ENCODE data around the gene SUN2. TPM values are rescaled to one million over a fixed set of nuclear protein-coding genes. Genes with fewer than 3 reads are reported as not detected.

SUN2 gene
- total and polyA plus RNA-seq, 2 of the 8 experiments (the other 6 are each of a cell fraction or from before 2014, with no cell fraction given) = 5.1 to 10.5 TPM

- 91% methylated on average over 9 of the region's 9 CpGs; no CpG with 5 or more reads in 1 of the 2 experiments for WGBS, 2 experiments (ENCODE audit: extremely low coverage in 1 of 2, insufficient coverage in 1 of 2, insufficient read length in 1 of 2, insufficient replicate concordance in 2 of 2, low coverage in 1 of 2, low lambda C conversion rate in 2 of 2, missing lambda C conversion rate in 1 of 2)
- H2BK15ac ChIP-seq (ENCODE audit: low read length) = no peak overlapping the region
- H3K36me3 ChIP-seq (ENCODE audit: control insufficient read depth in 2 of 4, insufficient read depth in 4 of 4, low read length in 3 of 4) = peaks cover 15 to 49% (median 27%) of the 10 kb centered on the region in 4 experiments
- no peak overlapping the region for H2BK120ac ChIP-seq (replicated peaks; ENCODE audit: low read depth, low read length)
- H3K56ac ChIP-seq (replicated peaks; ENCODE audit: insufficient read length, low read depth, low read length) = no peak overlapping the region
- H2AK5ac ChIP-seq (ENCODE audit: low read depth, low read length) = no peak overlapping the region
- H3K23me2 ChIP-seq (ENCODE audit: low read depth, low read length) = peaks cover 6% of the 10 kb centered on the region
- FAIRE-seq (no peak), DNase-seq (ENCODE audit: low read depth in 1 of 2, low spot score in 2 of 2) (no peak)
- H3K4me2 ChIP-seq (ENCODE audit: insufficient read depth in 1 of 2, low read depth in 2 of 2, low read length in 2 of 2) = no peak overlapping the region
- peaks cover 4% of the 10 kb centered on the region; the same call in 1 of the 2 replicates for H3K79me1 ChIP-seq (ENCODE audit: low read depth, low read length)
- H2BK12ac ChIP-seq (ENCODE audit: low read depth, low read length) = no peak overlapping the region
- peaks cover 7 to 12% of the 10 kb centered on the region in 2 experiments; a peak in 3 of 4 replicates for H3K79me2 ChIP-seq (ENCODE audit: control insufficient read depth in 1 of 2, insufficient read depth in 2 of 2, low read length in 2 of 2)
- no peak overlapping the region for H3K9ac ChIP-seq (replicated peaks in 1 of 4; ENCODE audit: extremely low read depth in 1 of 4, low read depth in 3 of 4, low read length in 3 of 4)
- ChIA-PET POLR2A (ENCODE audit: partially characterized antibody) (interaction anchor here (0.7 to 8.6 kb wide), 5 partner anchors 13 to 271 kb away, joined by 3 to 123 read pairs (median 3); partner anchors contain the start of gene JOSD1), CTCF (ENCODE audit: partially characterized antibody) (no interaction called here)
- H3K9me3 ChIP-seq (ENCODE audit: insufficient read depth in 2 of 2, low read depth in 1 of 2, low read length in 1 of 2) = peaks cover 5 to 8% of the 10 kb centered on the region in 2 experiments; a peak in 3 of 4 replicates
- no peak overlapping the region for H3K18ac ChIP-seq (ENCODE audit: extremely low read depth, low read length)
- H3K23ac ChIP-seq (ENCODE audit: insufficient read length) = no peak overlapping the region
- H3K27me3 ChIP-seq (replicated peaks in 1 of 4; ENCODE audit: control insufficient read depth in 3 of 4, extremely low read depth in 1 of 4, insufficient read depth in 3 of 4, low read length in 3 of 4) = no peaks in the 10 kb centered on the region
- no peak overlapping the region for H2AFZ ChIP-seq (ENCODE audit: low read length)
- H2BK5ac ChIP-seq (ENCODE audit: low read depth, low read length) = no peak overlapping the region
- peaks cover 6 to 7% of the 10 kb centered on the region in 2 experiments for H4K20me1 ChIP-seq (replicated peaks in 1 of 2; ENCODE audit: control insufficient read depth in 1 of 2, insufficient read depth in 2 of 2, low read length in 2 of 2)
- H3K14ac ChIP-seq (ENCODE audit: insufficient read length) = no peak overlapping the region
- no peak overlapping the region for H4K8ac ChIP-seq (ENCODE audit: extremely low read depth, insufficient read depth, low read length)
- TF ChIP-seq TBP (IDR thresholded peaks at IDR 0.05; ENCODE audit: low read depth, low read length) (no peak), POLR2AphosphoS5 (IDR thresholded peaks at IDR 0.05; ENCODE audit: low read depth, low read length) (peak; percentile 45; the same call in 1 of the 2 replicates)
- no peak overlapping the region for H3K27ac ChIP-seq (ENCODE audit: low read depth, low read length)
- no peak overlapping the region for H3K4me3 ChIP-seq (ENCODE audit: extremely low read depth in 1 of 4, insufficient read depth in 2 of 4, low read depth in 3 of 4, low read length in 4 of 4)
- H4K91ac ChIP-seq (replicated peaks; ENCODE audit: insufficient read length, low read length) = no peak overlapping the region
- H2BK20ac ChIP-seq (ENCODE audit: low read length) = no peak overlapping the region
- H3K4ac ChIP-seq (replicated peaks; ENCODE audit: insufficient read length, low read depth, low read length) = no peak overlapping the region
- H4K5ac ChIP-seq (ENCODE audit: insufficient read length, low read depth, low read length) = no peak overlapping the region
- peaks cover 0 to 3% (median 1%) of the 10 kb centered on the region in 4 experiments; a peak in 3 of 7 replicates for H3K4me1 ChIP-seq (replicated peaks in 1 of 4; ENCODE audit: control insufficient read depth in 3 of 4, insufficient read depth in 4 of 4, low read length in 3 of 4)
Observed at GRCh38 chr22:38684895-38685294, 70.9 kb downstream of the SUN2 start.

Small RNAs within 50 kb of the gene (small RNA-seq; reads per million reads assigned to genes)
- not detected for gene AL021707.8 (ENCODE audit: insufficient read depth)

Other genes starting within 250 kb of the SUN2 start
- 441 and 448 TPM in 2 replicates for gene DDX17, start 249.7 kb downstream of the SUN2 start, total RNA-seq (2021; fragmentation: NEBNext Ultra II Directional; extraction: Animal tissue kit (Norgen Biotek cat#: 25700))
- gene DDX17, start 249.7 kb downstream of the SUN2 start, polyA plus RNA-seq (2011; rRNA removed) = 437 and 698 TPM in 2 replicates
- gene DMC1, start 185.8 kb downstream of the SUN2 start, total RNA-seq (2021; fragmentation: NEBNext Ultra II Directional; extraction: Animal tissue kit (Norgen Biotek cat#: 25700)) = 7.1 and 7.2 TPM in 2 replicates
- gene DMC1, start 185.8 kb downstream of the SUN2 start, polyA plus RNA-seq (2011; rRNA removed) = 3.8 and 20.2 TPM in 2 replicates
- gene FAM227A, start 99.6 kb downstream of the SUN2 start, total RNA-seq (2021; fragmentation: NEBNext Ultra II Directional; extraction: Animal tissue kit (Norgen Biotek cat#: 25700)) = 3.8 and 3.9 TPM in 2 replicates
- gene FAM227A, start 99.6 kb downstream of the SUN2 start, polyA plus RNA-seq (2011; rRNA removed) = 2.1 TPM in 2 replicates
- 23.2 and 24.4 TPM in 2 replicates for gene CBY1, start 99.4 kb downstream of the SUN2 start, total RNA-seq (2021; fragmentation: NEBNext Ultra II Directional; extraction: Animal tissue kit (Norgen Biotek cat#: 25700))
- gene CBY1, start 99.4 kb downstream of the SUN2 start, polyA plus RNA-seq (2011; rRNA removed) = 28.5 and 30.2 TPM in 2 replicates
- 125 and 138 TPM in 2 replicates for gene TOMM22, start 74.0 kb downstream of the SUN2 start, total RNA-seq (2021; fragmentation: NEBNext Ultra II Directional; extraction: Animal tissue kit (Norgen Biotek cat#: 25700))
- 47.8 and 84.0 TPM in 2 replicates for gene TOMM22, start 74.0 kb downstream of the SUN2 start, polyA plus RNA-seq (2011; rRNA removed)
- gene JOSD1, start 55.1 kb downstream of the SUN2 start, total RNA-seq (2021; fragmentation: NEBNext Ultra II Directional; extraction: Animal tissue kit (Norgen Biotek cat#: 25700)) = 20.2 and 21.3 TPM in 2 replicates
- gene JOSD1, start 55.1 kb downstream of the SUN2 start, polyA plus RNA-seq (2011; rRNA removed) = 16.7 and 18.4 TPM in 2 replicates
- 91.8 and 92.0 TPM in 2 replicates for gene GTPBP1, start 50.1 kb downstream of the SUN2 start, total RNA-seq (2021; fragmentation: NEBNext Ultra II Directional; extraction: Animal tissue kit (Norgen Biotek cat#: 25700))
- 53.1 and 80.2 TPM in 2 replicates for gene GTPBP1, start 50.1 kb downstream of the SUN2 start, polyA plus RNA-seq (2011; rRNA removed)
- gene DNAL4, start 38.1 kb upstream of the SUN2 start, total RNA-seq (2021; fragmentation: NEBNext Ultra II Directional; extraction: Animal tissue kit (Norgen Biotek cat#: 25700)) = 7.8 and 8.8 TPM in 2 replicates
- 14.0 and 23.4 TPM in 2 replicates for gene DNAL4, start 38.1 kb upstream of the SUN2 start, polyA plus RNA-seq (2011; rRNA removed)
- gene NPTXR, start 88.0 kb upstream of the SUN2 start, total RNA-seq (2021; fragmentation: NEBNext Ultra II Directional; extraction: Animal tissue kit (Norgen Biotek cat#: 25700)) = 5.8 and 6.4 TPM in 2 replicates
- gene NPTXR, start 88.0 kb upstream of the SUN2 start, polyA plus RNA-seq (2011; rRNA removed) = 3.7 and 4.9 TPM in 2 replicates
- gene CBX6, start 116.2 kb upstream of the SUN2 start, total RNA-seq (2021; fragmentation: NEBNext Ultra II Directional; extraction: Animal tissue kit (Norgen Biotek cat#: 25700)) = 27.5 and 28.2 TPM in 2 replicates
- 10.6 and 11.7 TPM in 2 replicates for gene CBX6, start 116.2 kb upstream of the SUN2 start, polyA plus RNA-seq (2011; rRNA removed)
- not detected in 2 replicates for gene APOBEC3A, start 201.6 kb upstream of the SUN2 start, total RNA-seq (2021; fragmentation: NEBNext Ultra II Directional; extraction: Animal tissue kit (Norgen Biotek cat#: 25700))
- gene APOBEC3A, start 201.6 kb upstream of the SUN2 start, polyA plus RNA-seq (2011; rRNA removed) = not detected in 2 replicates
- 14.2 and 16.3 TPM in 2 replicates for gene APOBEC3B, start 226.3 kb upstream of the SUN2 start, total RNA-seq (2021; fragmentation: NEBNext Ultra II Directional; extraction: Animal tissue kit (Norgen Biotek cat#: 25700))
- 43.3 and 74.9 TPM in 2 replicates for gene APOBEC3B, start 226.3 kb upstream of the SUN2 start, polyA plus RNA-seq (2011; rRNA removed)